Thyroid gland (tissue), 4 donors: ENCODE measurements around the gene FAXC. TPM values are rescaled to one million over a fixed set of nuclear protein-coding genes. Genes with fewer than 3 reads are reported as not detected.
"Not testable (repeated sequence)": the region's sequence is repeated elsewhere in the genome, so short reads cannot be mapped to it uniquely, and the experiment has no call there.

ENCODE experiments used
- DNase-seq, 2 donors: peaks; one replicate each; pipeline ENCODE4 v3.0.0-alpha.2; 2019
- H3K27ac ChIP-seq, 3 donors: fragments of 200-600 bp; sonication (generic); 1 replicate in 2 of 3; 2 replicates in 1 of 3; pipeline ENCODE4 v1.5.1; 2016 to 2019; ENCODE audit warnings: mild to moderate bottlenecking in 1 of 3, moderate library complexity in 1 of 3
- H3K27me3 ChIP-seq: fragments of 200-600 bp; sonication (generic); one replicate; pipeline ENCODE4 v1.5.1; 2019
- H3K36me3 ChIP-seq, 2 donors: fragments of 200-600 bp; sonication (generic); one replicate each; pipeline ENCODE4 v1.5.1; 2016 to 2019
- H3K4me1 ChIP-seq, 2 donors: fragments of 200-600 bp; sonication (generic); one replicate each; pipeline ENCODE4 v1.5.1; 2017 to 2019
- H3K4me3 ChIP-seq, 3 donors: fragments of 200-600 bp; sonication (generic); replicated peaks in 1 of 3; 1 replicate in 2 of 3; 2 replicates in 1 of 3; pipeline ENCODE4 v1.5.1; 2016; ENCODE audit warnings: mild to moderate bottlenecking in 1 of 3
- H3K9me3 ChIP-seq: fragments of 200-600 bp; sonication (generic); one replicate; pipeline ENCODE4 v1.5.1; 2017
- CTCF ChIP-seq, 6 experiments: fragments of 200-600 bp in 3 of 6; fragments of 450-650 bp in 3 of 6; sonication (generic) in 3 of 6; IDR thresholded peaks; one replicate each; pipeline ENCODE4 v1.5.1; 2016 to 2019; ENCODE audit warnings: antibody characterized with exemption in 6 of 6, mild to moderate bottlenecking in 2 of 6, inconsistent platforms in 1 of 6, moderate library complexity in 1 of 6
- POLR2A ChIP-seq, 2 donors: fragments of 450-650 bp; IDR thresholded peaks; one replicate each; pipeline ENCODE4 v1.6.1; 2017; ENCODE audit warnings: antibody characterized with exemption in 2 of 2, mild to moderate bottlenecking in 2 of 2, moderate library complexity in 1 of 2
- WGBS, 2 donors: methylation state at CpG; one replicate each; pipeline ENCODE4 v1.1.5; 2017; 5-methylcytosine and 5-hydroxymethylcytosine counted together
- intact Hi-C: fragments of 100-400 bp; cut with DNase I; formaldehyde crosslinking; loops from one replicate; pipeline ENCODE4 v1.15.1; 2023
- total RNA-seq, 4 donors: library from RNA; depleted of rRNA; stranded (reverse); fragments of >200 nt; gene quantifications; one replicate each; pipeline ENCODE4 v1.2.3, GENCODE V29; 2016

The FAXC gene
- total RNA-seq, 4 donors from 2014 or later = 0.71 to 6.4 (median 3.4) TPM

GRCh38 chr6:99270030-99270429 is 79.4 kb downstream of the FAXC start:
- no peak for DNase-seq
- Histone ChIP-seq H3K4me1 (no peaks in the 10 kb centered on the region), H3K9me3 (no peaks in the 10 kb centered on the region), H3K27me3 (no peaks in the 10 kb centered on the region), H3K27ac (no peak overlapping the region), H3K36me3 (no peaks in the 10 kb centered on the region), H3K4me3 (no peak overlapping the region)
- 79 to 84% methylated on average over 2 of the region's 2 CpGs for WGBS, 2 donors
- intact Hi-C loops = no loop called here
- TF ChIP-seq POLR2A (IDR thresholded peaks at IDR 0.05) (no peak), CTCF (IDR thresholded peaks at IDR 0.05) (no peak)

GRCh38 chr6:99269207-99269606 is 80.3 kb downstream of the FAXC start:
- 57 to 85% methylated on average over 3 of the region's 3 CpGs for WGBS, 2 donors
- H3K4me1 ChIP-seq = no peaks in the 10 kb centered on the region
- no peaks in the 10 kb centered on the region for H3K36me3 ChIP-seq
- DNase-seq = no peak
- no peak overlapping the region for H3K4me3 ChIP-seq
- no peak overlapping the region for H3K27ac ChIP-seq
- TF ChIP-seq CTCF (IDR thresholded peaks at IDR 0.05) (no peak), POLR2A (IDR thresholded peaks at IDR 0.05) (no peak)
- intact Hi-C loops = no loop called here
- no peaks in the 10 kb centered on the region for H3K27me3 ChIP-seq
- no peaks in the 10 kb centered on the region for H3K9me3 ChIP-seq

- H3K4me1 ChIP-seq, H3K36me3 ChIP-seq, DNase-seq, H3K27ac ChIP-seq, H3K9me3 ChIP-seq, H3K27me3 ChIP-seq, intact Hi-C loops, H3K4me3 ChIP-seq: not testable (repeated sequence)
- WGBS, 2 donors = 82 to 89% methylated on average over 5 of the region's 5 CpGs
Observed at GRCh38 chr6:99266996-99267395, 82.5 kb downstream of the FAXC start.

- H3K4me3 ChIP-seq, H3K27me3 ChIP-seq, H3K27ac ChIP-seq, DNase-seq, H3K4me1 ChIP-seq, H3K36me3 ChIP-seq, intact Hi-C loops, H3K9me3 ChIP-seq: not testable (repeated sequence)
- WGBS, 2 donors = 83 to 100% methylated on average over 3 to 5 of the region's 5 CpGs
Observed at GRCh38 chr6:99265447-99265846, 84.0 kb downstream of the FAXC start.

GRCh38 chr6:99254616-99255550 is 94.6 kb downstream of the FAXC start:
- Histone ChIP-seq H3K27me3 (no peaks in the 10 kb centered on the region), H3K9me3 (no peaks in the 10 kb centered on the region), H3K36me3 (no peaks in the 10 kb centered on the region), H3K27ac (no peak overlapping the region), H3K4me1 (no peaks in the 10 kb centered on the region), H3K4me3 (no peak overlapping the region)
- no peak for DNase-seq
- TF ChIP-seq CTCF (IDR thresholded peaks at IDR 0.05) = no peak
- no peak for TF ChIP-seq POLR2A (IDR thresholded peaks at IDR 0.05)
- intact Hi-C loops = no loop called here
- 82 to 85% methylated on average over 20 of the region's 20 CpGs for WGBS, 2 donors

GRCh38 chr6:99253271-99253670 is 96.2 kb downstream of the FAXC start:
- H3K4me1 ChIP-seq = no peaks in the 10 kb centered on the region
- DNase-seq = no peak
- intact Hi-C loops = no loop called here
- H3K36me3 ChIP-seq = no peaks in the 10 kb centered on the region
- no peak overlapping the region for H3K27ac ChIP-seq
- H3K4me3 ChIP-seq = no peak overlapping the region
- TF ChIP-seq POLR2A (IDR thresholded peaks at IDR 0.05) (no peak), CTCF (IDR thresholded peaks at IDR 0.05) (no peak)
- WGBS, 2 donors = 42 to 71% methylated on average over 2 of the region's 2 CpGs
- no peaks in the 10 kb centered on the region for H3K9me3 ChIP-seq
- H3K27me3 ChIP-seq = no peaks in the 10 kb centered on the region
